Measurements from ENCODE around the gene IGF2R. TPM values are rescaled to one million over a fixed set of nuclear protein-coding genes. Genes with fewer than 3 reads are reported as not detected.
A peak's percentile ranks its signal among the peaks of the same experiment; 100 is the strongest.
"Not testable (repeated sequence)": the region's sequence is repeated elsewhere in the genome, so short reads cannot be mapped to it uniquely, and the experiment has no call there.

Gene IGF2R, protein sequence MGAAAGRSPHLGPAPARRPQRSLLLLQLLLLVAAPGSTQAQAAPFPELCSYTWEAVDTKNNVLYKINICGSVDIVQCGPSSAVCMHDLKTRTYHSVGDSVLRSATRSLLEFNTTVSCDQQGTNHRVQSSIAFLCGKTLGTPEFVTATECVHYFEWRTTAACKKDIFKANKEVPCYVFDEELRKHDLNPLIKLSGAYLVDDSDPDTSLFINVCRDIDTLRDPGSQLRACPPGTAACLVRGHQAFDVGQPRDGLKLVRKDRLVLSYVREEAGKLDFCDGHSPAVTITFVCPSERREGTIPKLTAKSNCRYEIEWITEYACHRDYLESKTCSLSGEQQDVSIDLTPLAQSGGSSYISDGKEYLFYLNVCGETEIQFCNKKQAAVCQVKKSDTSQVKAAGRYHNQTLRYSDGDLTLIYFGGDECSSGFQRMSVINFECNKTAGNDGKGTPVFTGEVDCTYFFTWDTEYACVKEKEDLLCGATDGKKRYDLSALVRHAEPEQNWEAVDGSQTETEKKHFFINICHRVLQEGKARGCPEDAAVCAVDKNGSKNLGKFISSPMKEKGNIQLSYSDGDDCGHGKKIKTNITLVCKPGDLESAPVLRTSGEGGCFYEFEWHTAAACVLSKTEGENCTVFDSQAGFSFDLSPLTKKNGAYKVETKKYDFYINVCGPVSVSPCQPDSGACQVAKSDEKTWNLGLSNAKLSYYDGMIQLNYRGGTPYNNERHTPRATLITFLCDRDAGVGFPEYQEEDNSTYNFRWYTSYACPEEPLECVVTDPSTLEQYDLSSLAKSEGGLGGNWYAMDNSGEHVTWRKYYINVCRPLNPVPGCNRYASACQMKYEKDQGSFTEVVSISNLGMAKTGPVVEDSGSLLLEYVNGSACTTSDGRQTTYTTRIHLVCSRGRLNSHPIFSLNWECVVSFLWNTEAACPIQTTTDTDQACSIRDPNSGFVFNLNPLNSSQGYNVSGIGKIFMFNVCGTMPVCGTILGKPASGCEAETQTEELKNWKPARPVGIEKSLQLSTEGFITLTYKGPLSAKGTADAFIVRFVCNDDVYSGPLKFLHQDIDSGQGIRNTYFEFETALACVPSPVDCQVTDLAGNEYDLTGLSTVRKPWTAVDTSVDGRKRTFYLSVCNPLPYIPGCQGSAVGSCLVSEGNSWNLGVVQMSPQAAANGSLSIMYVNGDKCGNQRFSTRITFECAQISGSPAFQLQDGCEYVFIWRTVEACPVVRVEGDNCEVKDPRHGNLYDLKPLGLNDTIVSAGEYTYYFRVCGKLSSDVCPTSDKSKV (N-terminal part only)
- polyA plus RNA-seq, result 10 to 100 TPM; 17.2 to 54.9 (median 21.4) TPM

DNA sequence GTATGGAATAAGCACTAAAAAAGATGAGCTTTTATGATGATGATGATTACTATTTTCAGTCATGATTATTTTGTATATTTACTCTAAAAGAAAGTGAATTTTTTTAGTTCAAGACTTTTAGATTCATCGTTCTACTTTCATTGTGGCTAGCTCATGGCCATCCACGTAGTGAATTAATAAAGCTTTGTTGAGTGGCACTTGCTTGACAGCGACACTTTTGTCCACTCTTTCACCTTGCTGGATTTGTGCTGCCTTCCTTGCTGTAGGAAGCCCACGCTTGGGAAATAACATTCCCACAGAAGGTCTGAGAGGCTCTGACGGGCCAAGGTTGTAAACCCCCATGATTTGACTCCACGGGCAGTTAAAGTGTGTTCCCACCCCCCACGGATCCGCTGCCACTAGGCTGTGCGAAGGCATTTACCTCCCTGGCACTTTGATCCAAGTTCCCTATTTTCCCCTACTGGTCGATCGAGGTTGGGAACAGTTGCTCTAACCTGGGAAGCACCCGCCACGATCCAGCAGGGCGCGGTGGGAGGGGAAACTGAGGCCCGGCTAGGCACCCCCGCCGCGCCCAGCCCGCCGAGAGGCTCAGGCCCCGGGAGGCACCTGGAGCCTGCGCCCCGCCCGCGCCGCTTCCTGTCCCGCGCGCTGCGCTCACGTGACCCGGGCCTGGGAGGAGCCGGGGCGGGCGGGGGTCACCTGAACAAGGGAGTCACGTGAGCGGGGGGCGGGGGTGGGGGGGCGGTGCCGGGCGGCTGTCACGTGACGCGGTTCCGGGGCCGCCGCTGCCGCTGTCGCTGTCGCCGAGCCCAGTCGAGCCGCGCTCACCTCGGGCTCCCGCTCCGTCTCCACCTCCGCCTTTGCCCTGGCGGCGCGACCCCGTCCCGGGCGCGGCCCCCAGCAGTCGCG, at the start of gene IGF2R:
IGF2R (plus strand) TSS at position 788 of the 909 bp plus-strand sequence. CDS start 165 bp downstream, outside the sequence.
- Mint-ChIP-seq H3K4me1 (peaks cover 40 to 43% of the 10 kb centered on the region in 2 donors), H3K36me3 (peaks cover 0 to 4% (median 0%) of the 10 kb centered on the region in 3 donors), H3K4me3 (peak within 1 kb of the TSS; percentile 92 to 98 (median 96)), H3K27me3 (ENCODE audit: low read depth in 3 of 3) (peaks cover 5 to 18% (median 8%) of the 10 kb centered on the region in 3 donors), H3K27ac (peak within 1 kb of the TSS; percentile 94 to 98 (median 96)), H3K9me3 (no peaks in the 10 kb centered on the region)
- peak; percentile 88 to 91 (median 91) for DNase-seq

DNA sequence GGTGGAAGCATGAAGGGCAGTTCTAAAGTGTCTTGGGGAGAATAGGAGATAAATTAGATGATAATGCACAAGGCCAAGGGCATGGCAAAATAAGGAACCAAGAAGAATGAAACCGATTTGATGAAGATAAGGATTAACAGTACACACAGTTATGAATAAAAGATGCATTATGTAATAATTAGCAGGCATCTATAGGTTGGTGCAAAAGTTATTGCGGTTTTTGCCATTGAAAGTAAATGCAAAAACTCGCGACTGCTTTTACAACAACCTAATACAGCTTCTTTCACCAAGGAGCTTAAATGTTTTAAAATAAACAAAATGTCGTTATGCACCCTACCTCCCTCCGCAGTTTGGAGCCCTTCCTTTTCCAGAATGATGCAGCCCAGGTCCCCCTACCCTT, 49.1 kb upstream of the IGF2R start:
- DNase-seq, result no peak
- no peaks in the 10 kb centered on the region for H3K36me3 Mint-ChIP-seq
- H3K4me1 Mint-ChIP-seq, result no peaks in the 10 kb centered on the region
- no peak overlapping the region for H3K4me3 Mint-ChIP-seq
- no peak overlapping the region for H3K27ac Mint-ChIP-seq
- peaks cover 0 to 5% (median 3%) of the 10 kb centered on the region in 3 donors for H3K27me3 Mint-ChIP-seq (ENCODE audit: low read depth in 3 of 3)
- H3K9me3 Mint-ChIP-seq, result no peaks in the 10 kb centered on the region

DNA sequence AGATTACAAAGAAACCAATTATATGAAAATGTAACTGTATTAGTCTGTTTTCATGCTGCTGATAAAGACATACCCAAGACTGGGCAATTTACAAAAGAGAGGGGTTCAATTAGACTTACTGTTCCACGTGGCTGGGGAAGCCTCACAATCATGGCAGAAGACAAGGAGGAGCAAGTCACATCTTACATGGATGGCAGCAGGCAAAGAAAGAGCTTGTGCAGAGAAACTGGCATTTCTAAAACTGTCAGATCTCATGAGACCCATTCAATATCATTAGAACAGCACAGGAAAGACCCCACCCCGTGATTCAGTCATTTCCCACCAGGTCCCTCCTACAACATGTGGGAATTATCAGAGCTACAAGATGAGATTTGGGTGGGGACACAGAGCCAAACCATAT, 44.7 kb upstream of the IGF2R start:
- not testable (repeated sequence) for H3K27me3 Mint-ChIP-seq (ENCODE audit: low read depth in 3 of 3); H3K4me1 Mint-ChIP-seq; DNase-seq; H3K27ac Mint-ChIP-seq; H3K4me3 Mint-ChIP-seq; H3K9me3 Mint-ChIP-seq; H3K36me3 Mint-ChIP-seq

DNA sequence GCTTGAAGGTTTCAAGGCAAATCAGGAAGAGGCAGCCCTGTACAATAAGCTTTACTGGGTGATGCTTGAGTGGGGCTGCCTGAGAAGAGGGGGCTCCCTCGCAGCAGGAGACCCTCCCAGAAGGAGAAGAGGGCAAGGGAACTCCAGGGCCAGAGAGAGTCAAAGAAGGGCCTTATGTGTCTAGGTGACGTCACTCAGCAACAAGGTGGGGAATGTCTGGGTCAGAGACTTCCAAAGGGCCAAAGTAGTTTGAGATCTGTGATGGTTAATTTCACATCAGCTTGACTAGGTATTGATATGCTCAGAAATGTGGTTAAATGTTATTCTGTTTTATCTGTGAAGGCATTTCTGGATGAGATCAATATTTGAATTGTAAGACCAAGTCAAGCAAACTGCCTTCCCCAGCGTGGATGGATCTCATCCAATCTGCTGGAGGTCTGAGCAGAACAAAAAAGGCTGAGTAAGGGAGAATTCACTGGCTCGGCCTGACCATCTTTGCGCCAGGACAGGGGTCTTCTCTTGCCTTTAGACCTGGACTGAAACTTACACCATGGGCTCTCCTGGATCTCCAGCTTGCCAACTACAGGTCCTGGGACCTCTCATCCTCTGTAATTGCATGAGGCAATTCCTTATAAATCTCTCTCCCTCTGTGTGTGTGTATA, 42.2 kb upstream of the IGF2R start:
- no peak overlapping the region for H3K27ac Mint-ChIP-seq
- peaks cover 2 to 5% of the 10 kb centered on the region in 2 donors for H3K4me1 Mint-ChIP-seq
- H3K27me3 Mint-ChIP-seq (ENCODE audit: low read depth in 3 of 3), result peaks cover 0 to 3% (median 0%) of the 10 kb centered on the region in 3 donors
- H3K4me3 Mint-ChIP-seq, result no peak overlapping the region
- peaks cover 0 to 1% (median 0%) of the 10 kb centered on the region in 6 donors for H3K9me3 Mint-ChIP-seq
- DNase-seq, result no peak
- H3K36me3 Mint-ChIP-seq, result no peaks in the 10 kb centered on the region

DNA sequence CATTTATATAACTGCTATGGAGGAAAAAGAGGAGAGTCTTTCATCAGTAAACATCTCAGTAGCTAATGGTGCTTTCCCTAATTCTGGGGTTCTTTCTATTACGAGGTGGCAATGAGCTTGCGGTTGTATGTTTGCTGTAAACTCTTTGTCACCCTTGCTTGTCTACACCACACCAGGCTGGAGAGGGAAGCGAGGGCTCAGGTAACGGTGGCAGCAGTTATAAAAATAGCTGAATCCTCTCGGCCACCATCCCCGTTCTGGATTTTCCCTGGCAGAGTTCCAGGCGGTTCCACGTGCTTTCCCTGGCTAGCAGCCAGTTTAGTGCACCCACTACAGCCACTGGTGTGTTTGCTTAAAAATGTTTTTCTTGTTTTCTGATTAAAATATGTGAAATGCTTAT, 39.1 kb upstream of the IGF2R start:
- peak overlapping the region in 1 of 5 donors; percentile 42 for H3K4me3 Mint-ChIP-seq
- no peaks in the 10 kb centered on the region for H3K36me3 Mint-ChIP-seq
- H3K27me3 Mint-ChIP-seq (ENCODE audit: low read depth in 3 of 3), result no peaks in the 10 kb centered on the region
- peaks cover 0 to 1% (median 0%) of the 10 kb centered on the region in 6 donors for H3K9me3 Mint-ChIP-seq
- H3K27ac Mint-ChIP-seq, result peak overlapping the region in 3 of 6 donors; percentile 5 to 86 (median 71)
- peak in 2 of 3 donors; percentile 9 to 28 for DNase-seq
- peaks cover 2 to 5% of the 10 kb centered on the region in 2 donors for H3K4me1 Mint-ChIP-seq

DNA sequence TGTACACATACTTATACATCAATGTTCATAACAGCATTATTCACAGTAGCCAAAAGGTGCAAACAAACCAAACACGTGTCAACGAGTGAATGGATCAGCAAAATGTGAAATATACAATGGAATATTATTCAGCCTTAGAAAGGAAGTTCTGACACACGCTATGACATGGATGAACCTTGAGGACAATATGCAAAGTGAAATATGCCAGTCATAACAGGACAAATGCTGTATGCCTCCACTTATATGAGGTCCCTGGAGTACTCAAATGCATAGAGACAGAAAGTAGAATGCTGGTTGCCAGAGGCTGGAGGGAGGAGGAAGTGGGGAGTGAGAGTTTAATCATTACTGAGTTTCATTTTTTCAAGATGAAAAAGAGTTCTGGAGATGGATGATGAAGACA, 37.8 kb upstream of the IGF2R start:
- no peak overlapping the region for H3K4me3 Mint-ChIP-seq
- no peak for DNase-seq
- peak overlapping the region in 1 of 6 donors; percentile 37 for H3K27ac Mint-ChIP-seq
- peaks cover 0 to 1% (median 0%) of the 10 kb centered on the region in 6 donors for H3K9me3 Mint-ChIP-seq
- H3K27me3 Mint-ChIP-seq (ENCODE audit: low read depth in 3 of 3), result no peaks in the 10 kb centered on the region
- peaks cover 2 to 5% of the 10 kb centered on the region in 2 donors for H3K4me1 Mint-ChIP-seq
- no peaks in the 10 kb centered on the region for H3K36me3 Mint-ChIP-seq

DNA sequence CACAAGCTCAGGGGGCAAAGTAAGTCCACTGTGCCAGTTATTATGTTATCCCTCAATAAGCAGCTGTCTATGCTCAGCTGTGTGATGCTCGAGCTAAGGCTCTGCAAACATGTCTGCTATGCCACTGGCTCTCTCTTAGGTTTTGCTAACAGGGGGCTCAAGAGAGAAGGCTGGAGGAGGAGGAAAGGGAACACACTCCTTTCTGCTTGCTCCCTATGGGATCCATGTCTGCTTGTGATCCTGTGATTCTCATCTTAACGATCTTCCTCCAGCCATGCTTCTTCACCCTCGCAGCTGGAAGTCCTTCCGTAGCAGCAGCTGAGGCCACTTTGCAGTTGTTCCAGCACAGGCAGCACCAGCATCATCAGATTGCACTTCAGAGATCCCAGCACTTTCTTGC, 37.0 kb upstream of the IGF2R start:
- H3K36me3 Mint-ChIP-seq, result no peaks in the 10 kb centered on the region
- H3K27me3 Mint-ChIP-seq (ENCODE audit: low read depth in 3 of 3), result no peaks in the 10 kb centered on the region

DNA sequence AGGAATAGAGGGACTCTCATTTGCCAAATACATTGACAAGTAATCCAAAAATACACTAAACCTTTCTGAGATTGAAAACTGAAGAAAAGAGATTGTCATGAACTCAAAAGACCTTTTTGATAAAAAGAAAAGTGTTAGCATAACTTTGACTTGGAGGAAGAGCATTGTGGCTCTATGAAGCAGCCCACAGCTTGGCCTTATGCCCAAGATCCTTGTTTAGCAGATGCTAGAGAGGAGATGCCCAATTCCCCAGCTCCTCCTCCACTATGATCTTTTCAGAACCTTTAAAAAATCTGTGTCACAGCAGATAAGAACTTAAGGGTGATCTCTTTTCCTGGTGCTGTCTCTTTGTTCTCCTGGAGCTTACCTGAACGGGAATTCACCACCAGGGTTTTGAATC, 35.8 kb upstream of the IGF2R start:
- no peak overlapping the region for H3K4me3 Mint-ChIP-seq
- no peak overlapping the region for H3K27ac Mint-ChIP-seq
- peaks cover 0 to 5% (median 3%) of the 10 kb centered on the region in 3 donors for H3K27me3 Mint-ChIP-seq (ENCODE audit: low read depth in 3 of 3)
- peaks cover 2 to 5% of the 10 kb centered on the region in 2 donors for H3K4me1 Mint-ChIP-seq
- H3K36me3 Mint-ChIP-seq, result no peaks in the 10 kb centered on the region
- DNase-seq, result no peak
- no peaks in the 10 kb centered on the region for H3K9me3 Mint-ChIP-seq

More for the DNA sequence above, 37.0 kb upstream of the IGF2R start:
- Mint-ChIP-seq H3K4me3 (no peak overlapping the region), H3K27ac (peak overlapping the region in 1 of 6 donors; percentile 48), H3K9me3 (peaks cover 0 to 1% (median 0%) of the 10 kb centered on the region in 6 donors), H3K4me1 (peaks cover 2 to 5% of the 10 kb centered on the region in 2 donors)
- DNase-seq, result no peak

DNA sequence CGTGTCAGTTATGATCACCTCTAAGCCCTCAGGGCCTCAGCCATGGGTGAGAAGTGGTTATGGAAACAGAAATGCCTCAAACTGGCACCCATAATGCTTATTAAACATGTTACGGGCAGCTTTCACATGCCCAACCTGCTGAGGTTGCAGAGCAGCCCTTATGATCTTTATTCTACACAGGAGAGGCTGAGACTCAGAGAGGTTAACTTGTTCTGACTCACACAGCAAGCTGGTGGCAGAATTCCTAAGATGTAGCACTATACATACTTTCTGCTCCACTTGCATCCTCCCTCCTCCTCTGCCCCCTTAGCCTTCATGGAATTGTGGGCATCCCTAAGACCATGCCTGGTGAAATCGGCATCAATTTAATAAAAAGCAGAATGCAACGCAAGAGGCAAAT, 34.7 kb upstream of the IGF2R start:
- Mint-ChIP-seq H3K4me3 (no peak overlapping the region), H3K36me3 (no peaks in the 10 kb centered on the region), H3K9me3 (no peaks in the 10 kb centered on the region), H3K4me1 (peaks cover 2 to 5% of the 10 kb centered on the region in 2 donors), H3K27me3 (ENCODE audit: low read depth in 3 of 3) (peaks cover 0 to 5% (median 3%) of the 10 kb centered on the region in 3 donors), H3K27ac (no peak overlapping the region)
- DNase-seq, result no peak

DNA sequence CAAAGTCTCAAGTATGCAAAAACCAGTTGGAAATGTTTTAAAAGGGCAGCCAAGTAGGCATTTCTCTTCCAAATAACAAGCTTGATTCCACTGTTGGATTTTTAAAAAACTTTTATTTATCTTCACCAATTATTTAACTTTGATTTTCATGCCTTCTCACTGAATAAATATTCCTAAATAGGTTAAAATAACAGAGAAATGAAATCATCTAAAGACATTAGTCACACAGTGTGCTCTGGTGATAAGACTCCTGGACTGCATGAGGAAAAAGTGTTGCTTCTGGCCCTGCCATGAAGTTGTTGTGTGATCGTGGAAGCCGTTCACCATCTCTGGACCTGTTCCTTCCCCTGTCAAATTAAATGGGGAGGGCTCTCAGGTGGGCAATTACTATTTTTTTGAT, 33.8 kb upstream of the IGF2R start:
- no peak overlapping the region for H3K27ac Mint-ChIP-seq
- DNase-seq, result no peak
- no peaks in the 10 kb centered on the region for H3K9me3 Mint-ChIP-seq
- no peaks in the 10 kb centered on the region for H3K36me3 Mint-ChIP-seq
- H3K4me1 Mint-ChIP-seq, result peaks cover 0 to 2% of the 10 kb centered on the region in 2 donors
- peaks cover 0 to 5% (median 3%) of the 10 kb centered on the region in 3 donors for H3K27me3 Mint-ChIP-seq (ENCODE audit: low read depth in 3 of 3)
- H3K4me3 Mint-ChIP-seq, result no peak overlapping the region

DNA sequence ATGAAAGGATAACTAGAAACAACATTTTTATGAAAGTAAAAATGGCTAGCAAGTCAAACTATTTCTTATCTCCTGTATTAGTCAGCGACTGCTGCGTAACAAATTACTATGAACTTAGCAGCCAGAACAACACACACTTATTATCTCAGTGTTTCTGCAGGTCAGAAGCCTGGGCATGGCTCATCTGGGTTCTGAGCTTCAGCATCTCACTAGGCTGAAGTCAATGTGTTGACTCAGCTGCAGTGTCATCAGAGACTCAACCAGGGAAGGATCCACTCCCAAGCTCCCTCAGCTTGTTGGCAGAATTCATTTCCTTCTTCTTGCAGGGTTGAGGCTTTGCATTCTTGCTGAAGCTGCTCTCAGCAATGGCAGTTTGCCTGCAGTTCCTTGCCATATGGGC, 33.2 kb upstream of the IGF2R start:
- no peaks in the 10 kb centered on the region for H3K9me3 Mint-ChIP-seq
- H3K4me3 Mint-ChIP-seq, result no peak overlapping the region
- DNase-seq, result no peak
- no peak overlapping the region for H3K27ac Mint-ChIP-seq
- no peaks in the 10 kb centered on the region for H3K36me3 Mint-ChIP-seq
- peaks cover 0 to 5% (median 3%) of the 10 kb centered on the region in 3 donors for H3K27me3 Mint-ChIP-seq (ENCODE audit: low read depth in 3 of 3)
- peaks cover 0 to 2% of the 10 kb centered on the region in 2 donors for H3K4me1 Mint-ChIP-seq

DNA sequence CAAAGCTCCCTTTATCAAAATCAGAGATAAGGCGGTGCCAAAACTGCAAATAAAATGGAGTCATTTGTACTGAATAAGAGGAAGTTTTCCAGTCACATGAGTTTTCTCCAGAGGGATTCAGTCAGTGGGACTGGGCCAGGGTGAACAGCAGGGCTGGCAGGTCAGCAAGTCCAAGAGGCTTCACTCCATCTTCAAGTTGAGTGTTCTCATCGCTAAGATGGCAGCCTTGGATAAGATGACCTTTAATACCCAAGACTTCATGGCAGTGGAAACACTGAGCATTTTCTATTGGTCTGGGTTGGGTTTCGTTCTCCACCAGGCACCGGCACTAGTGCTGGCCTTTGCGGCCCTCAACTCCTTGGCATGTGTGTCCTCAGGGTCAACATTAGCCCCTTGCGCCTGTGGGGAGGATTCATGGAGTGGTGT, 29.3 kb upstream of the IGF2R start:
- no peak overlapping the region for H3K4me3 Mint-ChIP-seq
- H3K27me3 Mint-ChIP-seq (ENCODE audit: low read depth in 3 of 3), result peaks cover 0 to 9% (median 9%) of the 10 kb centered on the region in 3 donors
- H3K9me3 Mint-ChIP-seq, result peaks cover 0 to 14% (median 7%) of the 10 kb centered on the region in 6 donors
- DNase-seq, result no peak
- peaks cover 2 to 6% (median 3%) of the 10 kb centered on the region in 3 donors for H3K36me3 Mint-ChIP-seq
- no peak overlapping the region for H3K27ac Mint-ChIP-seq
- H3K4me1 Mint-ChIP-seq, result peaks cover 8 to 11% of the 10 kb centered on the region in 2 donors

Data from immature natural killer cell (primary cell).